ENCODE measurements around the gene KRTAP12-2. TPM values are rescaled to one million over a fixed set of nuclear protein-coding genes. Genes with fewer than 3 reads are reported as not detected.
"Not testable (repeated sequence)": the region's sequence is repeated elsewhere in the genome, so short reads cannot be mapped to it uniquely, and the experiment has no call there.

Gene KRTAP12-2
- total RNA-seq, 1 experiment from 2014 or later: not detected

- no peak for DNase-seq (ENCODE audit: low spot score)
These were observed 35.6 kb upstream of the KRTAP12-2 start for GRCh38 chr21:44702111-44702972.

DNA sequence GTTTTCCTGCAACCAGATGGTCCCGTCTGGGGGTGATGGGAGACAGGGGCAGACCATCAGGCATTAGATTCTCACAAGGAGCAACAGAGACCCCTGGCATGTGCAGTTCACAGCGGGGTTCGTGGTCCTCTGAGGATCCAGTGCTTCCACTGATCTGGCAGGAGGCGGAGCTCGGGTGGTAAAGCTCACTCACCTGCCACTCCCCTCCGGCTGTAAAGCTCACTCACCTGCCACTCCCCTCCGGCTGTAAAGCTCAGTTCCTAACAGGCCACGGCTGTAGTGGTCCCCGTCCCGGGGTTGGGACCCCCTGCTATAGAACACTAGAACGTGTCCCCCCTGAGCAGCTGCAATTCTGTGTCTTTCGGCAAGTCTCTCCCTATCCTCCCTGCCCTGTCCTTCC is 34.8 kb upstream of the KRTAP12-2 start:
- no peak for DNase-seq (ENCODE audit: low spot score)

DNA sequence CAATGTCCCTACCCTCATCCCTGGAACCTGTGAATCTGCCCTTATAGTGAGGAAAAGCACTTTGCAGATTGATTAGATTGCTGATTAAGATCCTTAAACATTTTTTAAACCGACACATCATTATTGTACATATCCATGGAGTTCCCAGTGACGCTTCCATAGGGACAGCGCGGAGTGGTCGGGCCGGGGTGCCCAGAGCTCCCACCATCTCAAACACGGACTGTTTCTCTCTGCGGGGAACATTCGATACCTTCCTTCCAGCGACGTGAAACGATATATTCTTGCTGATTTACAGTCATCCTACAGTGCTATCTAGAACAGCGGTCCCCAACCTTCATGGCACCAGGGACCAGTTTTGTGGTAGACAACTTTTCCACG is 34.3 kb upstream of the KRTAP12-2 start:
- DNase-seq (ENCODE audit: low spot score): no peak

GRCh38 chr21:44700101-44701022 is 33.6 kb upstream of the KRTAP12-2 start:
- no peak for DNase-seq (ENCODE audit: low spot score)

- no peak for DNase-seq (ENCODE audit: low spot score)
These were observed 32.8 kb upstream of the KRTAP12-2 start for GRCh38 chr21:44699502-44700001.

- no peak for DNase-seq (ENCODE audit: low spot score)
These were observed 31.3 kb upstream of the KRTAP12-2 start for GRCh38 chr21:44697811-44698734.

- not testable (repeated sequence) for DNase-seq (ENCODE audit: low spot score)
These were observed 30.6 kb upstream of the KRTAP12-2 start, which contains the start of gene KRTAP10-12 for GRCh38 chr21:44697172-44697810. Gene KRTAP10-12, plus strand, starts transcription at chr21:44697172. Its CDS starts 30 bp downstream, at chr21:44697202.

GRCh38 chr21:44696572-44696971 is 29.8 kb upstream of the KRTAP12-2 start:
- no peak for DNase-seq (ENCODE audit: low spot score)

DNA sequence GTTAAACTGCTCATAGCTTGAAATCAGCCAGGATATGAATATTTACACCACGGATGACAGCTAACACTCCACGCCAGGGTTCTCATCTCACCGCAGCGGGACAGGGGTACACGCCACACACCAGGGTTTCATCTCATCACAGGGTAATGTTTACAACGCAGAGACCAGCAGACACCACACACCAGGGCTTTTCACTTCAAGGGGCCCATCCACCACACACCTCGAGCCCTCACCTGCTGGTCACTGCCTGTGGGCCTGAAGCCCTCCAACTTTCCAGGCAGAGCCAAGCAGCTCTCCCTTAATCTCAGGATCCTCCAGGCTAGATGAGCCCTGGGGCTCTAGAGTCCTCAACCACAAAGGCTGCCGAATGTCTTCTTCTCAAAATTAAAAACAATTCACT is 28.9 kb upstream of the KRTAP12-2 start:
- DNase-seq (ENCODE audit: low spot score): no peak

- no peak for DNase-seq (ENCODE audit: low spot score)
These were observed 28.5 kb upstream of the KRTAP12-2 start for GRCh38 chr21:44695184-44695583.

DNA sequence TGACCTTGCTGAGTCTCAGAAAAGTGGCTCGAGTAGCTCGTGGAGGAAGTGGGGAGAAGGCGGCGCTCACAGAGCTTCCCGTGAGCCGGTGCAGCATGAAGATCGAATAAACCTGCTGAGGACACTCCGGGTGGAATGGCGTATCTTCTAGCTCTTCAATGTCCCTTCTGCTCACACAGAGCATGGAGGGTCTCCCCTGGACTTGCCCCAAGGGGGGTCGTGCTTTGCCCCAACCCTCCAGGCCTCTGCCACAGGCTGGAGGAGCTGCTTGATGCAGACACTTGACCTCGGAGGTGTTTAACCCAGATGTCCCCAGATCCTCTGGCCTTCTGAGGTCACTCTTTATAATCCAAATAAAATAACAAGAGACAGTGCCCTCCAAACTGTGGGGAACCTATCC is 28.0 kb upstream of the KRTAP12-2 start:
- DNase-seq (ENCODE audit: low spot score): no peak

DNA sequence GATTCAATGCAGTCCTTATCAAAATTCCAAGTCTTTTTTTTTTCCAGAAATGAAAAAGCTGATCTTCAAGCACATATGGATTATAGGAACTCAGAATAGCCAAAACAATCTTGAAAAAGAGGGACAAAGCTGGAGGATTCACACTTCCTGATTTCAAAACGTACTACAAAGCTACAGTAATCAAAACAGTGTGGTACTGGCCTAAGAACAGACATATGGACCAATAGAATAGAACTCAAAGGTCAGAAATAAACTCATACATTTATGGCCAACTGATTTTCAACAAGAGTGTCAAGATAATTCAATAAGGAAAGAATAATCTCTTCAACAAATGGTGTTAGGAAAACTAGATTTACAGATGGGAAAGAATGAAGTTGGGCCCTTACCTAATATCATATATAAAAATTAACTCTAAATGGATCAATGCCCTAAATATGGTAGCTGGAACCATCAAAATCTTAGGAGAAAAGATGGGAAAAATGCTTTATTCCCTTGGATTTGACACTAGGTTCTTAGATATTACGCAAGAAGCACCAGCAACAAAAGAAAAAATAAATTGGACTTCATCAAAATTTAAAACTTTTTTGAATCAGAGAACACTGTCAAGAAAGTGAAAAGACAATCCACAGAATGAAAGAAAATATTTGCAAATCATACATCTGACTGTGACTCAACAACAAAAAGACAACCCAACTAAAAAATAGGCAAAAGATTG is 26.2 kb upstream of the KRTAP12-2 start:
- DNase-seq (ENCODE audit: low spot score): no peak

- no peak for DNase-seq (ENCODE audit: low spot score)
These were observed 25.0 kb upstream of the KRTAP12-2 start for GRCh38 chr21:44691686-44692085.

DNA sequence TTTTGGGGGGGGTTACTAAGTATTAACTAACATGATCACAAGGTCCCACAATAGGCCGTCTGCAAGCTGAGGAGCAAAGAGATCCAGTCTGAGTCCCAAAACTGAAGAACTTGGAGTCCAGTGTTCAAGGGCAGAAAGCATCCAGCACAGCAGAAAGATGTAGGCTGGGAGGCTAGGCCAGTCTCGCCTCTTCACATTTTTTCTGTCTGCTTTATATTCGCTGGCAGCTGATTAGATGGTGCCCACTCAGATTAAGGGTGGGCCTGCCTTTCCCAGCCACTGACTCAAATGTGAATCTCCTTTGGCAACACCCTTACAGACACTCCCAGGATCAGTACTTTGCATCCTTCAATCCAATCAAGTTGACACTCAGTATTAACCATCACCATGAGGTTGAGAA is 23.0 kb upstream of the KRTAP12-2 start:
- not testable (repeated sequence) for DNase-seq (ENCODE audit: low spot score)

GRCh38 chr21:44687671-44688070 is 20.9 kb upstream of the KRTAP12-2 start:
- no peak for DNase-seq (ENCODE audit: low spot score)

DNA sequence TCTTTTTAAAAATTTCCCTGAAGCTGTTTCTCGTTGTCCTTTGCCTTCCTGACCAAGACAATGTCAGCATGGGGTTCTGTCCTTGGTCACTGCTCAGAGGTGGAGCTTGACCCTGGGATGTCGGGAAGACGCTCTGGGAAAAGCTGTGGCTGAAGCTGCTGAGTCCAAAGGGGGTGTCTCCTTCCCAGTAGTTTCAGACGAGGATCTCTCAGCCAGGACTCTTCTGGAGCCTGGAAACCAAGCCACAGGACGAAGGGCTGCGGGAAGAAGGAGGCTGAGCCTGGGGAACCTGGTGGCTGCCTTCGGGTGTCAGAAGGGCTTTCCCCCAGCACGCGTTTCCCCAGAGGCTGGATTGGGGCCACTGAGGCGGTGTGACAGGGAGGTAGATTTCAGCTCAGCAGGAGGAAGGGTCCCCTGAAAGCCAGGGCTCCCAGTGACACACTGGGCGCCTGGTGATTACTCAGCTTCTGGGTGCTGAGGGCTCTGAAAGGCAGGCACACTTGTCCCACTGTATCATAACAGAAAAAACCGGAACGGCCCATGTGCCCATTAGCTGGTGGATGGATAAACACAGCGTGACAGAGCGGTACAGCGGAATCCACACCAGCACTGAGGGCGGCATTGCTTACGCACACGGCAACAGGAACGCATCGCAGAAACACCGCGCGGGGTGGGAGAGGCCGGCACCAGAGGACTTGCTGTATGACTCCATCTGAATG is 20.3 kb upstream of the KRTAP12-2 start:
- DNase-seq (ENCODE audit: low spot score): no peak

- no peak for DNase-seq (ENCODE audit: low spot score)
These were observed 19.5 kb upstream of the KRTAP12-2 start for GRCh38 chr21:44686000-44686781.

GRCh38 chr21:44685050-44685449 is 18.3 kb upstream of the KRTAP12-2 start:
- DNase-seq (ENCODE audit: low spot score): not testable (repeated sequence)

- no peak for DNase-seq (ENCODE audit: low spot score)
These were observed 17.8 kb upstream of the KRTAP12-2 start for GRCh38 chr21:44684483-44684882.

Data from A172 (cell line).